Measurements from ENCODE around the gene ADAMTS13. TPM values are rescaled to one million over a fixed set of nuclear protein-coding genes. Genes with fewer than 3 reads are reported as not detected.

ADAMTS13 gene
- total RNA-seq, 1 experiment from 2014 or later, result 2.0 TPM

DNA sequence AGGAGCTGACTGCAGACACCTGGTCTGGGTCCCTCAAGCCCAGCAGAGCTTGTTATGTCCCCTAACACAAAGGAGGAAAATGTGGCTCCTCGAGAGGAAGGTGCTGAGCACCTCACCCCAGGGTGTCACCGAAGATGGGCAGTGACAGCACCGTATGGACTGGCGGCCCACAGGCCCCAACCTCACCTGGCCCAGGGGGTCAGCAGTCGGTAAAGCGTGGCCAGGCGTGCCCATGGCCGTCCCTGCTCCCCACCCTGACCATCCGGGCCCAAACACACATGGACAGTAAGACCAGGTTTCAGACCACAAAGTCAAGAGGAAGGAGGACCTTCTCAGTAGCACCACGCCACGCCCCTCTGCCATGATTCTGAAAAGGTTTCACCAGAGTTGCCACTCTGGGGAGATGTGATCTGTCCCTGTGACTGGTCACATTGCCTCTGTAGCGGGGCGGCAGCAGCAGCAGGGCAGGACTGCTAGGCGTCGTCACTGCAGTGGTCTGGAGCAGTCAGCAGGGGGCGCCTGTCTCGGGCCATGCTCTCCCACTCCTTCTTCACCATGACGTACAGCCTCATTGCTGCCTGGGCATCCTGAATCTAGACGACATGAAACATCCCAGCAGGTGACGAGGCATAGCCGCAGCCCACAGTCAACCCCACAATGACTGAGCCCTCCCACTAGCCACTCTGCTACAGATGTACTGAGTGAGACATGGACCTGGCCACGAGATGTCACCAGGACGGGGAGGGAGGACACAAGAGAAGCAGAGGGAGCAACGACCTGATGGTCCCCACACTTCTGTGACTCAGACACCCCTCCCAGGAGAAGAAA lies 15.5 kb upstream of the ADAMTS13 start:
- H3K4me3 ChIP-seq, result no peak overlapping the region
- H3K36me3 ChIP-seq, result peaks cover 46% of the 10 kb centered on the region
- peak; percentile 53 for DNase-seq

DNA sequence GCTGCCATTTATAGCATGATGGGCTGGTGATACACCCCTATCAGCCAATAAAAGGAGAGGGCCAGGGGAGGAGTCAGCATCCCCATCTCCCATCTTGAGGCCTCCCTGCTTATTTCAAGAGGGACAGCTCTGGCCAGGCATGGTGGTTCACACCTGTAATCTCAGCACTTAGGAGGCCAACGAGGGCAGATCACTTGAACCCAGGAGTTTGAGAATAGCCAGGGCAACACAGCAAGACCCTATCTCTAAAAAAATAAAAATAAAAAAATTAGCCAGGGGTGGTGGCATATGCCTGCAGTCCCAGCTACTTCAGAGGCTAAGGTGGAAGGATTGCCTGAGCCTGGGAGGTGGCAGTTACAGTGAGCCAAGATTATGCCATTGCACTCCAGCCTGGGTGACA lies 14.1 kb upstream of the ADAMTS13 start:
- no peak overlapping the region for H3K4me3 ChIP-seq
- H3K27me3 ChIP-seq, result no peaks in the 10 kb centered on the region
- no peaks in the 10 kb centered on the region for H3K9me3 ChIP-seq
- no peak for DNase-seq
- H3K36me3 ChIP-seq, result peaks cover 57% of the 10 kb centered on the region

More for the DNA sequence above, 15.5 kb upstream of the ADAMTS13 start:
- H3K27me3 ChIP-seq, result no peaks in the 10 kb centered on the region
- H3K9me3 ChIP-seq, result no peaks in the 10 kb centered on the region

DNA sequence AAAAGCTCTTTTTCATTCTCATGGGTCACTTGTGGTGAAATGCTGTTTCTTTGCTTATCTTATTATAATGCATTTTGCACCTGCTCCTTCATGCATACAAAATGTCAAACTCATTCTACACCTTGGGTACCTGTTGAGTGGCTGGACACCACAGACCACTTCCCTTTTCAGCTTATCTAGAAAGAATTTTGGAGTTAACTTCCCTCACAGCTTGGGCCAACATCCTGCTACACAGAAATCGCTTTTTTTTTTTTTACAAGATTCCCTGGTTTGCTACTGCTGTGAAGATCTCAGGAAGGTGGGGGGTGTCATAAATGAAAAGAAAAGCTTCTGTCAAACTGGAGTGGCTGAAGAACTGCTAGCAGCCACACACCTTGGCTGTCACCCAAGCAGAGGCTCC lies 7.0 kb upstream of the ADAMTS13 start:
- no peak overlapping the region for H3K4me3 ChIP-seq
- H3K27me3 ChIP-seq, result no peaks in the 10 kb centered on the region
- DNase-seq, result no peak
- no peaks in the 10 kb centered on the region for H3K9me3 ChIP-seq
- peaks cover 57% of the 10 kb centered on the region for H3K36me3 ChIP-seq

DNA sequence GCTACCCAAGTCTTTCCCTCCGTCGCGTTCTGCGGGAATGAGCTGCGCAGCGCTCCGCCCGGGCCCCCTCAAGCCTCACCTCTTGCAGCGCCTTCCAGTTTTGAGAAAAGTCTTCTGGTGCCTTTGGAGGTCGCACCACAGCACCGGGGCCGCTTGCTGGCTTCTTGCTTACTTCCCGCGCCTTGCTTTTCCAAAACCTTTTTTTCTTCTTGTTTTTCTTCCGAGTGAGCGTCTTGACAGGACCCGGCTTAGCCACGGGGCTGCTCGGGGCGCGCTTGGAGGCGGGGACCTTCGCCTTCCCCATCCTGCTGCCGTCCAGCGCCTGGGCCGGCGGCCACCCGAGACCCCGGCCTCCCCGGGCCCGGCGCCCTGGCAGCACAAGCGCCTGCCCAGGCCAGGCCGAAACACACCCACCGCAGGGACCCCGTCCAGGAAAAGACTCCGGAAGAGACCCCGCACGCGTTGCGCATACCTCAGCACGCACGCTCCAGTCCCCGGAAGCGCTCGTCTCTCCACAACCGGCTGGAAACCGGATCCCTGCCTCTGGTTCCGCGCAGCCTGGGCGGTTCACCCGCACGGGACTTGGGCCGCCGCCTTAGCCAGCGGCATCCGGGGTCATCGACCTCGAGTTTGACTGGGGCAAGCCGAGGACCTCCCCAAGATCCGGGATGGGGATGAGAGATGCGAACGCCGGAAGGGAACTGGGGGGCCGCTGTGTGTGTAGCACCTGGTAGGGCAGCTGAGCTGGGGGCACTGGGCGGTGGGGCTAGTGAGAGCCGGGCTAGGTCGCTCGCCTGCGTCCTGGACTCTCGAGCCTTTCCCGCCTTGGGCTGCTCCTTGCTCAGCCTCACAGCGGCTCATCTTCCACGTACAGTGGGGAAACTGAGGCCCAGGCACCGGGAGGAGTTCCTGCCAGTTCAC lies 4.4 kb upstream of the ADAMTS13 start, which contains the start of gene REXO4:
Gene REXO4 (minus strand): TSS at position 470 of the 921 bp plus-strand sequence. CDS start 166 bp downstream, at position 304.
- H3K27me3 ChIP-seq, result no peaks in the 10 kb centered on the region
- peak; percentile 94 for DNase-seq
- H3K9me3 ChIP-seq, result no peaks in the 10 kb centered on the region
- peak within 1 kb of the TSS; percentile 85 for H3K4me3 ChIP-seq
- peaks cover 35% of the 10 kb centered on the region for H3K36me3 ChIP-seq

DNA sequence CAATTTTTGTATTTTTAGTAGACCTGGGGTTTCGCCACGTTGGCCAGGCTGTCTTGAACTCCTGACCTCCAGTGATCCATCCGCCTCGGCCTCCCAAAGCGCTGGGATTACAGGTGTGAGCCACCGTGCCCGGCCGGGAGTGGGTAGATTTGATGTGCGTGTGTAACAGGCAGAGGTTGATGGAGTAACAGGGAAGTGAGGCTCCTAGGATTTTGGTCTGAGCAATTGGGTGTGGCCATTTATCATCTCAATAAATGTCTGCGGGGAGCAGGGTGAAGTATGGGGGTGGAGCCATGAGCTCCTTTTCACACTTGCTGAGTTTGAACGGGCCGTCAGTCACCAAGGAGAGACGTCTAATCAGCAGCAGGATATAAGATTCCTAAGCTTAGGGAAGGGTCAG lies 3.2 kb upstream of the ADAMTS13 start:
- DNase-seq, result no peak
- H3K27me3 ChIP-seq, result no peaks in the 10 kb centered on the region
- H3K36me3 ChIP-seq, result peaks cover 26% of the 10 kb centered on the region
- H3K4me3 ChIP-seq, result peak overlapping the region; percentile 85
- no peaks in the 10 kb centered on the region for H3K9me3 ChIP-seq

DNA sequence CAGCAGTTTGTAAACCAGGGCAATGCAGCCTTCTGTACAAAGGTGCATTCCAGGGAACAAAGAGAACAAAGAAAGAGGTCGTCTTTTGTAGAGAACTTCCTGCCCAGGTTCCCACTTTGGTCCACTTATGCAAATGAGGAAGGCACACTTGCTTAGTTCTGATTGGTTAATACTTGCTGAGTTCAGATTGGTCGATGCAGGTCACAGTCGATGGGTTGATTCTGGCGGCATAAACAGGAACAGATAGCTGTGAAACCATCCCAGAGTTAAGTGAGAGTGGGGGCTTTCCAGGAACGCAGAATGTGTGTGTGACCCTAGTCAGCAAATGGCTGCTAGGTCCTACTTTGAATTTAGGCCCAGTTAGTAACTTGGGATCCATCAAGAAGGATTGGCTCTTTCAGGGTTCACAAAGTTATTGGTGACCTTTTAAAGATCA lies 1.8 kb upstream of the ADAMTS13 start:
- no peak for DNase-seq
- Histone ChIP-seq H3K4me3 (no peak overlapping the region), H3K36me3 (peaks cover 14% of the 10 kb centered on the region), H3K27me3 (no peaks in the 10 kb centered on the region), H3K9me3 (no peaks in the 10 kb centered on the region)

DNA sequence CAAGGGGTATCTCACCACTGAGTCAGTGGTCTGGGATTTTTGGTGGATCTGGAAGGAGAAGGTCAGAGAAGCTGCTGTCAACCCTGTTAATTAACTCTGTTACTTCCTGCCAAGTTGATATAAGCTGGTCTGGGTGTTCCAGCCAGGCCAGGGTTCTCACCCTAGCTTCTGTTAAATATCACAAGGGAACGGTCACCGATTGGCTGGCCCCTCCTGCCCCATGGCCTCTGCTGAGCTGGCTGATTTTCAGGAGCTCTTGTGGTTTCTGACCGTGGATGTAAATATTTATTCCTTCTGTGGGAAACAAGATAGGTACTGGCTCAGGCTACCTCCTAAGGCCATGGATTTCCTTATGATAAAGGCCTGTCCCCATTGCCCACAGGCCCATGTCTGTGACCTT lies 1.0 kb downstream of the ADAMTS13 start:
- no peak for DNase-seq
- H3K9me3 ChIP-seq, result no peaks in the 10 kb centered on the region
- no peaks in the 10 kb centered on the region for H3K27me3 ChIP-seq
- no peaks in the 10 kb centered on the region for H3K36me3 ChIP-seq
- no peak overlapping the region for H3K4me3 ChIP-seq

DNA sequence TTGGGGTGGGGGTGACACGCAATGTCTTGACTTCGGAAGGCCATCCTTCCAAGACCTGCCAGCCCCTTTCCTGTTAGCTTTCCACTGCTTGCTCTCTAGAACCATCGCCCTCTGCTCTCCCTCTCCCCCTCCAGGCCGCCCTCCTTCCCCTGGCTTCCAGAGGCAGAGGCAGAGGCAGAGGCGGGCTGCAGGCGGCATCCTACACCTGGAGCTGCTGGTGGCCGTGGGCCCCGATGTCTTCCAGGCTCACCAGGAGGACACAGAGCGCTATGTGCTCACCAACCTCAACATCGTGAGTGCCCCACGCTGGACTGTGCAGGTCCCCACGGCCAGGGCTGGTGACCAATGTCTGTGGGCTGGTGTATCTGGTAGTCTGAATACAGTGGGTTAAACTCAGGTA lies 2.0 kb downstream of the ADAMTS13 start:
- no peak for DNase-seq
- Histone ChIP-seq H3K36me3 (no peaks in the 10 kb centered on the region), H3K27me3 (no peaks in the 10 kb centered on the region), H3K4me3 (no peak overlapping the region), H3K9me3 (no peaks in the 10 kb centered on the region)

DNA sequence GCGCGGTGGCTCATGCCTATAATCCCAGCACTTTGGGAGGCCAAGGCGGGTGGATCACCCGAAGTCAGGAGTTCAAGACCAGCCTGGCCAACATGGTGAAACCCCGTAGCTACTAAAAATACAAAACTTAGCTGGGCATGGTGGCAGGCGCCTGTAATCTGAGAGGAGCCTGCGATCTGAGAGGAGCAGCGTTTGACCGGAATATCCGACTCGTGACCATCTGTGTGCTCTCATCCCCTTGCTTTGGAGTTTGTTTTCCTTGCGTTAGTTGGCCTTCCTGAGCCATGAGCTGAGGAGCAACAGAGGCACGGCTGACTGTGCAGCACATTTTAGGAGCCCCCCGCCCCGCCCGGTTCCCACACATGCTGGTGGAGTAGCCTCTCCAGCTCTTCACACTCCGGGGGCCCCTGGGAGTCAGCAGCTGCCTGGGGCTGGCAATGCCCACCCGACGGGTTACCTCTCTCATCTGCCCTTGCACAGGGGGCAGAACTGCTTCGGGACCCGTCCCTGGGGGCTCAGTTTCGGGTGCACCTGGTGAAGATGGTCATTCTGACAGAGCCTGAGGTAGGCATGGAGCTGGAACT lies 3.0 kb downstream of the ADAMTS13 start:
- H3K4me3 ChIP-seq, result no peak overlapping the region
- DNase-seq, result no peak
- H3K27me3 ChIP-seq, result no peaks in the 10 kb centered on the region
- H3K9me3 ChIP-seq, result no peaks in the 10 kb centered on the region
- no peaks in the 10 kb centered on the region for H3K36me3 ChIP-seq

DNA sequence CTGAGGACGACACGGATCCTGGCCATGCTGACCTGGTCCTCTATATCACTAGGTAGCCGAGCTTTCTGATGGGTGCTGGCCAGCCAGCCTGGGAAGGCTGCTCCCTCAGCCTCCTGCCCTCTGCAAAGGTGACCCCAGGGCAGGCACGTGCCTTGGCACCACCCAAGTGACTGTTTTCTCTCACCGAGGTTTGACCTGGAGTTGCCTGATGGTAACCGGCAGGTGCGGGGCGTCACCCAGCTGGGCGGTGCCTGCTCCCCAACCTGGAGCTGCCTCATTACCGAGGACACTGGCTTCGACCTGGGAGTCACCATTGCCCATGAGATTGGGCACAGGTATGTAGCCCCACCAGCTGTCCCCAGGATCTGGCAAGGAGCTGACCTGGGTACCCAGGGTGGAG lies 3.8 kb downstream of the ADAMTS13 start:
- Histone ChIP-seq H3K27me3 (no peaks in the 10 kb centered on the region), H3K9me3 (no peaks in the 10 kb centered on the region), H3K36me3 (no peaks in the 10 kb centered on the region), H3K4me3 (no peak overlapping the region)
- no peak for DNase-seq

DNA sequence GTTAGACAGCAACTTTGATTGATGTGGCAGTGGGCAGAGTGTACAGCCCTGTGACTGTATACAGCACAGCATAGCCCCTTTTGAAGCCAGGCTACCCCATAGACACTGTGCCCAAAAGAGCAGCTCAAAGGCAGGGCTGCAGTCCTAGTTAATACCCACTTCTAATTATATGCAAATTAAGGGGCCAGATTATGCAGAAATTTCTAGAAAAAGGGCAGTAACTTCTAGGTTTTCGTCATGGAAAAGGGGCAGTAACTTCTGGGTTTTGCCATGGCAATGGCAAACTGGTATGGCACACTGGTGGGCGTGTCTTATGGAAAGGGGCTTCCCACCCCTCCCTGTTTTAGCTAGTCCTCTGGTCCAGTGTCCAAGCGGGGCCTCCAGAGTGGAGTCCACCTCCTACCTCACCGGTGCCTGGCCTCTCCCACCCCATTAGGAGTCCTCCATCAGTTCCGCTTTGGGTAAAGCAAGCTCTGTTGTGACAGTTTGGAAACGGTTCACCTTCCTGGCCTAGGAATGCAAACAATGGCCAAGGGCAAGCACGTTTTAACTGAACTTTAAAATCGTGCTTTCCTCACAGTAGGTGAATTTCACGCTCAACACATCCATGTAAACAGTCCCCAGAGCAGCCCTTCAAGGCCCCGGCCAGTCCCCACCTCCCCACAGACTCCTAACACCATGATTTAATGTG lies 5.6 kb downstream of the ADAMTS13 start:
- H3K4me3 ChIP-seq, result no peak overlapping the region
- DNase-seq, result no peak

DNA sequence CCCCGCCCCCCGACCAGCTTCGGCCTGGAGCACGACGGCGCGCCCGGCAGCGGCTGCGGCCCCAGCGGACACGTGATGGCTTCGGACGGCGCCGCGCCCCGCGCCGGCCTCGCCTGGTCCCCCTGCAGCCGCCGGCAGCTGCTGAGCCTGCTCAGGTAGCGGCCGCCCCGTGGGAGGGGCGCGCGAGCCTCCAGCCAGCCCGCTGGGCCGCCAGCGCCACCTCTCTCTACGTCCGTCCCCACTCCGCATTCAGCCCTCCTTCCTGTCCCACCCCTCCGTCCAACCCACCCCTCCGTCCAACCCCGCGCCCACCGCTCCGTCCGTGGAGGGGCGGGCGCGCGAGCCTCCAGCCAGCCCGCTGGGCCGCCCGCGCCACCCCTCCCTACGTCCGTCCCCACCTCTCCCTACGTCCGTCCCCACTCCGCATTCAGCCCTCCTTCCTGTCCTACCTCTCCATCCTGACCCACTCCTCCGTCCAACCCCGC lies 6.5 kb downstream of the ADAMTS13 start:
- no peak for DNase-seq
- no peaks in the 10 kb centered on the region for H3K36me3 ChIP-seq
- H3K4me3 ChIP-seq, result no peak overlapping the region
- H3K9me3 ChIP-seq, result no peaks in the 10 kb centered on the region
- no peaks in the 10 kb centered on the region for H3K27me3 ChIP-seq

More for the DNA sequence above, 5.6 kb downstream of the ADAMTS13 start:
- no peaks in the 10 kb centered on the region for H3K9me3 ChIP-seq
- H3K36me3 ChIP-seq, result no peaks in the 10 kb centered on the region
- no peaks in the 10 kb centered on the region for H3K27me3 ChIP-seq

DNA sequence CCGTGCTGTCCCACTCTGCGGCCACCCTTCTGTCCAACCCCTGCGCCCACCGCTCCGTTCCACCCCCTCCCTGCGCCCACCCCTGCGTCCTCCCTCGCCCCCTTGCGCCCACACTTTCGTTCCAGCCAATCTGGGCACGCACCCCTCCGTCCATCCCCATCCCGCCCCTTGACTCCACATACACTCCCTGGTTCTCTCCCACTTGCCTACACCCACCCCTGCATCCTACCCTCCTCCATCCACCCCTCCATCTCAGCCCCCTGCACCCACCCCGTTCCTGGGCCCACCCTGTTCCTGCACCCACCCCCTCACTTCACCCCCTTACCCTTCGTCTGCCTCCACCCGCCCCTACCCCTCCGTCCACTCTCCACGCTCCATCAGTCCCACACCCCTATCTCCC lies 7.0 kb downstream of the ADAMTS13 start:
- no peak for DNase-seq
- no peak overlapping the region for H3K4me3 ChIP-seq
- no peaks in the 10 kb centered on the region for H3K9me3 ChIP-seq
- no peaks in the 10 kb centered on the region for H3K36me3 ChIP-seq
- no peaks in the 10 kb centered on the region for H3K27me3 ChIP-seq

DNA sequence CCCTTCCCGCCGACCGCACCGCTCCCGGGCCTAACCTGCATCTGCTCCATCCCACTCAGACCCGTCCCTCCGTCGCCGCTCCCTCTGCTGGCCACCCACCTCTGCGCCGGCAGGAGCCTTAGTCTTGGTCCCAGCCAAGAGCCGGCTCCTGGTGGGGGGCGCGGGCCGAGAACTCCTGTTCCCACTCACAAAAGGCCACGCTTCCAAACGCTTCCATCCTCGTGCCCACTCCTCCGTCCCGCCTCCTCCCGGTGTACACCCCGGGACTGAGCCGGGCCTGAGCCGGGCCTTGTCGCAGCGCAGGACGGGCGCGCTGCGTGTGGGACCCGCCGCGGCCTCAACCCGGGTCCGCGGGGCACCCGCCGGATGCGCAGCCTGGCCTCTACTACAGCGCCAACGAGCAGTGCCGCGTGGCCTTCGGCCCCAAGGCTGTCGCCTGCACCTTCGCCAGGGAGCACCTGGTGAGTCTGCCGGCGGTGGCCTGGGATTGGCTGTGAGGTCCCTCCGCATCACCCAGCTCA lies 7.5 kb downstream of the ADAMTS13 start:
- Histone ChIP-seq H3K4me3 (no peak overlapping the region), H3K9me3 (no peaks in the 10 kb centered on the region), H3K36me3 (no peaks in the 10 kb centered on the region), H3K27me3 (no peaks in the 10 kb centered on the region)
- no peak for DNase-seq

DNA sequence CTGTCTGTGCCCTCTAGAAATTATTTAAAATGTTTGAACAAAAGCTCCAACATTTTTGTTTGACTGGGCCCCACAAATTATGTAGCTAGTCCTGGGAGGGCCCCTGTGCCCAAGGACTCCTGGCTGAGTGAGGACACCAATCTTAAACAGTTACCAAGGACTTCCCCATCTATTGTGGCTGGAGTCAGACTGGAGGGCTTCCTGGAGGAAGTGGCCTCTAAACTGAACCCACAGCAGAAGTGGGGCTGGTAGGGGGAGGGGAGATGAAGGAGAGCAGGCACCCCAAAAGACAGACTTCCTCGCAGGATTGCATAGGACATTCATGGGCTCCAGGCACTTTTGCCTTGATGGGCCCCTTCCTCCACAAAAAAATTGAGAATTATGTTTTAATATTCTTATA lies 8.1 kb downstream of the ADAMTS13 start:
- H3K9me3 ChIP-seq, result no peaks in the 10 kb centered on the region
- no peaks in the 10 kb centered on the region for H3K36me3 ChIP-seq
- H3K27me3 ChIP-seq, result no peaks in the 10 kb centered on the region
- no peak overlapping the region for H3K4me3 ChIP-seq
- no peak for DNase-seq

DNA sequence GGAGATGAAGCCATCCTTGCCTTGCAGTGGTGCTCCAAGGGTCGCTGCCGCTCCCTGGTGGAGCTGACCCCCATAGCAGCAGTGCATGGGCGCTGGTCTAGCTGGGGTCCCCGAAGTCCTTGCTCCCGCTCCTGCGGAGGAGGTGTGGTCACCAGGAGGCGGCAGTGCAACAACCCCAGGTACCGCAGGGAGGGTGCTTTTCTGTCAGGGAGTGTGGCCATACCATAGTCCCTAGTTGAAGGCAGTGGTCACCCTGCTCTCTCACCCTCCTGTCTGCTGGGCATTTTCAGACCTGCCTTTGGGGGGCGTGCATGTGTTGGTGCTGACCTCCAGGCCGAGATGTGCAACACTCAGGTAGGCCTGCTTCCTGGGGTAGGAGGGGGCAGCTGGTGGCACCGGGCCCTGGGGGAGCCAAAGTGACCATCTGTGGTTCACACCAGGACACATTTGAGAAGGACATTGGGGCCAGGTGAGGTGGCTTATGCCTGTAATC lies 11.2 kb downstream of the ADAMTS13 start:
- Histone ChIP-seq H3K36me3 (no peaks in the 10 kb centered on the region), H3K9me3 (no peaks in the 10 kb centered on the region), H3K4me3 (no peak overlapping the region), H3K27me3 (no peaks in the 10 kb centered on the region)
- no peak for DNase-seq

Measured in MG63 (cell line).